EH (cell line): Measurements from ENCODE around the gene SIX4.
"Not testable (repeated sequence)": the region's sequence is repeated elsewhere in the genome, so short reads cannot be mapped to it uniquely, and the experiment has no call there.

Experiments
- DNase-seq: peaks from one replicate; pipeline ENCODE4 v3.0.0-alpha.2; 2015; ENCODE audit warnings: low read depth

Gene SIX4

DNA sequence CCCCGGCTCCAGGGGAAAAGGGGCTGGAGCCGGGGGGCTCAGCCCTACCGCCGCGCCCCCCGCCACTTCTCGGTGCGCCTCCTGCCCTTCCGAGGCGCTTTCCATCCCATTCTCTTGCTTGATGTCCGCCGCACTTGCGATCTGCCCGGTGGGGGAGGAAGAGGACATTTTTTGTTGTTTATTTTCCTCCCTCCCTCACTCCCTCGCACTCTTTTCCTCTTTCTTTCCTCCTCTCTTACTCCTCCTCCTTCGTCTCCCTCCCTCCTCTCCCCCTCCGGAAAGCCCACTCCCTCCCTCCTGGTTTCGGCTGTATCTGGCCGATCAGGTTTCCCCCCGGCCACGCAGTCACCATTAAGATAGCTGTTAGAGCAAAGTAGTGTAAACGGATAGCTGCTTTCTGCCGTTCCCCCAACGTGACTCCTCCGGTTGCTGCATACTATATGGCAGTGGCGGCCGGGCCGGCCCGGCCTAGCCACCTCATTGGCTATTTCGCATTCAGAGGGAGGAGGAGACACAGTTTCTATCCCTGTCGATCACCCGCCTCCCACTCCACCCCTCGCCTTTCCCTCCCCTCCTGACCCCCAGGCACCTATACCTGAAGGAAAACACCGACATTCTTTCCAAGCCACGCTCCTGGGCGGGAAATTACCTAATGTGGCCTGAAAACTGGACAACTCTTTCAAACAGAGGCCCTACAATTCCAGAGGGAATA is at the start of gene SIX4:
Gene SIX4, minus strand, starts transcription at position 445 of the 712 bp plus-strand sequence. Its CDS starts 277 bp downstream, at position 168.
- peak; percentile 90 for DNase-seq

DNA sequence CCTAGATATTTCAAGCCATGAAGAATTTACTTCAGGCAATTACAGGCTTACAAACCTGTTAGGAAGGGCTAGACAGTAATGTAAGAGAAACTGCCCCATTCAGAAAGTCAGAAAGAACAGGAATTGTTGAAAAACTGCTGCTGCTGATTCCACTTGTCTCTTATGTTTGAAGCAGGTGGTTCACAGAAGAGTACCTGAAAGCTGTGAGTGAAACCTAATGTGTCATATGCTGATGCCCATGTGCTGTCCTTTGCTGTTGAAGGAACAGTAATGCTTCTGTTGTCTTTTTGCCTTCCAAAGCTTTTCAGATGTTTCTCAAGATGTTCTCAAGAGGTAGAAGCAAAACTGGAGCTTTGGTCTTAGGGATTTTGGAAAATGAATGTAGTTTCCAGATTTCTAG is 49.4 kb upstream of the SIX4 start:
- no peak for DNase-seq

DNA sequence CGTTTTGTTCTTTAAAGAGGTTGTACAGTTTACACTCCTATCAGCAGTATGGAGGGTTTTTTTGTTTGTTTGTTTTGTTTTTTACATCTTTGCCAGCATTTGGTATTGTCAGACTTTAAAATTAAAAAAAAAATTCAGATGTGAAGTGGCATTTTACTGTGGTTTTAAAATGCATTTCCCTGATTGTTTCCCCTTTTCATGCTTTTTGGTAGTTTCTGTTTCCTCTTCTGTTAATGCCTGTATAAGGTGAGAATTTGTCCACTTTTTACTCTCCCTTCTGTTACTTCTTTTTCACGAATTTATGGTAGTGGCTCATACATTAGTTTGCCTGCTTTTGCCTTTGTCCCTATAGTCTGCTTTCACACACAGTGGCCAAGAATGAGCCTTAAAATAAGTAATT is 47.0 kb upstream of the SIX4 start:
- DNase-seq = no peak

DNA sequence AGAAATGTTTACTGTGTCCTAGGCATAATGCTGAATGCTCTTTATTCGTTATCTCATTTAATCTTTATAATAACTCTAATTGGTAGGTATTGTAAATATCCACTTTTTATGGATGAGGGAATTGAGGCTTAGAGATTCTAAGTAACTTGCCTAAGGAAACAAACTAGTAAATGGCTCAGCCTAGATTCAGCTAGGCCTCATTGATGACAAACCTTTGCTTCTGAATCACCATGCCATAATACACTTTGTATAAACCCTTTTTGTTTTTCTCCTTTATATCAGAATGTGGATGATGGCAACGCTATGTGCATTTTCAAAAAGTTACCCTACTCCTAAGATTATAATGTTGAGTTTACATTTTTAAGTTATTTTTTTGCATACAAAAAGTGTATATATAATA is 44.5 kb upstream of the SIX4 start:
- DNase-seq = peak; percentile 6

DNA sequence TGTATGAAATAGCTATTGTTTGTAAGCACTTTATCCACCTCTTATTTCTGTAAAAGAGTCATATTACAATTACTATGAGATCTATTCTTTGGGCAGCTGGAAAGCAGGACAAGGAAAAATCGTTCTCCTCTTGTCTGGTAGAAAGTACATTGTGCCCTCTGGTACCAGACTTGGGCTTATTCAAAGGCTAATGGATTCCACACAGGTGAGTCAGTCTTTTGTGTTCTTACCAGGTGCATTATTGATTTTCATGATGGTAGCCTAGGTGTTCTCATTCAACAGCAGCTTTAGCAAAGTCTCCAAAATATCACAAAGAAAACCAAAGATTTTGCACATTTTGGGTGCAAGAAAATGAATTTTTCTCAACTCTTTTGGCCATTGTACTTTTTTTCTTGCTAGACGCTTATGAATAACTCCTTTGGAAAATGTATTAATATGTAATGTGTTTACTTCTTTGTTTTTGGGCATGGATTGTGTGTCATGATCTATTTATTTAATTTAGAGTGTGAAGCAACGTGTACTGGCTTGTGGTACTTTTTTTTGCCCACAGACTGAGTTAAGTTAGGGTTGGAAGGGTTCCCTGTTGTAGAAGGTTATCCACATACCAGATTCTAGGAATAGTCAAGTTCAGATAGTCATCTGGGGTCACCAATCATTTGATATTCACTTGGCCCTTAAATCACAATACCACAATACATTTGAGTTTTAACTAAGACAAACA is 36.7 kb upstream of the SIX4 start:
- DNase-seq = no peak

DNA sequence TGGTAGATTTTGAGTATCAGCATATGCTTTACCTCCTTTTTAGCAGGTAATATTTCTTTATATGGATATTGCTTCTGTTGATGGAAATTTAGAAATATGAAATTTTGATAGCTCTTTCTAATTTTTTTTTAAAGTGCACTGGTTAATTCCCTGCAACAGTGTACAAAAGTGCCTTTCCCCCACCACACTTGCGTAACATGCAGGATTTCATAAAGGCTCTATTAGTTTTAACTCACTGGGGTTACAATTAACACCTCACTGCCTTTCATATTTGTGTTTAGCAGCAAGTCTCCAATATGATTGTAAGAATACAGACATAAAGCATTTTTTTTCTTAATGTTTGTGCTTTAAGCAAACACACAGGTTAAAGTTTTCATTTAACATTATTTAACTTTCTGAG is 36.1 kb upstream of the SIX4 start:
- no peak for DNase-seq

DNA sequence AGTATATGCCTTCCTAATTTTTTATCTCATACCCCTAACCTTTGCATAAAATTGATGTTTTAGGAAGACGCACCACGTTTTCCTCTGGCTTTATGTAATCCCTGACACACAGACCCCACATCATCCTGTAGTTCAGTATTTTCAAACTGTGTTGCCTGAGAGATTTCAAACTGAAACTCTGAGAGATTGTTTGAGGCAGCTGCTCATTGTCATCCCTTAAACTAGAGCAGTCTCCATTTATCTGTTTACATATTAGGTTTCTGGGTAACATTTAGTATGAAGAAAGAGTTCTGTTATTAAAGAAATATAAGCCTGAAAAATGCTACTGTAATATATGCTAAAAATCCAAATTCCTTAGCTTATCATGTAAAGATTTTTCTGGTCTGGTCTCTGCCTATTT is 34.7 kb upstream of the SIX4 start:
- DNase-seq = no peak

DNA sequence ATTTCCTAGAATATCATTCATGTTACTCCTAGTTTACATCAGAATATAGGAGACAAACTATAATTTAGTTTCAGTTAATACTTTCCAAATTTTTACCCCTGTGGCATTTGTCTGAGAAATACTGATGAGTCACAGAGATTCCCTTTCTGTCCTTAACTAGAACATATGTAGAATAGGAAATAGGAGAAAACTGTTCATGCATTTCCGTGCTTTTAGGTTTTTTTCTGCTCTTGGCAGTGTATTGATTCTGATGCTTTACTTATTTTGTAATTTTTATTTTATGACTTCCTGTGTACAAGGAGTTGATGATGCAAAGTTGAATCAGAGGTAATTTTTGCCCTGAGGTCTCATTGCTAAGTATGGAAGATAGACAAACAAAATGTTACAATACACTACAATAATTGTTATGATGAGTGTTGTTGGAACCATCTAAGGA is 33.4 kb upstream of the SIX4 start:
- DNase-seq = peak; percentile 69

DNA sequence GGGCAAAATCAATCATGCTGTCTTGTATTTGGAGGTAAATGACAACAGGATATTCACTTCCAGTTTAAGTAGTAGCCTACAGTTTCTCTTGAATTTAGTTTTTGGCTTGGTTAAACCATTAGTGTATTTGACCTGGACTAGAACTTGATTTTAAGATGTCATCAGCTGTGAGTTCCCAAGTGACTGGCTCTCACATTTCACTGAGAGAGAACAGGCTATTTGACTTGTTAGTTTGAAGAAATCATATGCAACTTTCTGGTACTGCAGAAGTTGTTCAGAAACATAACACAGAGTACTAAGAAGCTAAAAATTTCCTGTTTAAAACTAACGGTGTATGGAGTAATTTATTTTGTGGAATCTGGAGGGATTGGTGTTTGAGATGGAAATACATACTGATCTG is 32.7 kb upstream of the SIX4 start:
- peak; percentile 31 for DNase-seq

DNA sequence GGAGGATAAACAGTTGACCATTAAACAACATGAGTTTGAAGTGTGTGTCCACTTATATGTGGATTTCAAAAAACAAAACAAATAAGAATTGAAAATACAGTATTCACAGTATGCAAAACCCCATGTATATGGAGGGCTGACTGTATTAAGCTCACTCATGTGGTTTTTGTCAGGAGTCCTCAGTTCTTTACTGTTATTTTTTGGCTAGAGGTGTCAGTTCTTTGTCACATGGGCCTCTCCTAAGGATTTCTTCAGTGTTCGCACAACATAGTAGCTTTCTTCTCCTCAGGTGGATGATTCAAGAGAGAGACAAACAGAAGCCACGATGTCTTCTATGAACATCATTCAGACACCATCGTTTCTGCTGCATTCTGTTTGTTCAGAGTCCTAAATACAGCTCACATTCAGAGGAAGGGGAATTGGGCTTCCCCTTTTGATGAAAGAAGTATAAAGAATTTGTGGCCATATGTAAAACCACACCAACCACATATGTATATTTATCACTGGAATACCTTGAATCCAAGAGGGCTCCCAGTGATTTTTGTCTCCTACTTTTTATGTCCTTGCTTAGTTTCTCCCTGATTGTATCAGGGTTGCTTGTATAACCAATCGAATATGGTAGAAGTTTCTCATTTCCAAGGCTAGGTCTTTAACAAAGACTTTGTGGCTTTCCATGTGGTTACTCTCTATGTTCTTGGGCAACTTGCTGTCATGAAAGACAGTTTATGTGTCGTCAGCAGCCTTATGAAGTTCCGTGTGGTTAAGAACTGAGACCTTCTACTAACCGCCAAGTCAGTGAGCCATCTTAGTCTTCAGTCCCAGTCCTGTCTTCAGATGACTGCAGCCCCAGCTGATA is 29.3 kb upstream of the SIX4 start:
- DNase-seq = no peak

DNA sequence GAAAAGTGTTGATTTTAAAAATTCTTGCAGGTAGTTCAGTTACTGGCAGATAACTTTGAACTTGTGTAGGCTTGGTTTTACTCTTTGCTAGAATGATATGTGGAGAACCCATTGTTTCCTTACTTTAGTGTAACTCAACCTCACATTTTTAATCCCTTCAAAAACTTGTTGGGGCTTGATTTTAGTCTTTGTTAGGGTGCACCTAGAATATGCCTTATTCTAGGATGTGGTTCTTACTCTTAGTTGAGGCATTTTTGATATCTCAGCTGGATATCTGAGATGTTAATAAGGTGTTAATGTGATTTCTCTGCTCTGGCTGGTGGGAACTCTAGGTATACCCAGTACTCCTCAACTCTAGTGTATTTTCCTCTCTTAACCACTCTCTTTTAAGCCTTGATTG is 20.4 kb upstream of the SIX4 start:
- no peak for DNase-seq

DNA sequence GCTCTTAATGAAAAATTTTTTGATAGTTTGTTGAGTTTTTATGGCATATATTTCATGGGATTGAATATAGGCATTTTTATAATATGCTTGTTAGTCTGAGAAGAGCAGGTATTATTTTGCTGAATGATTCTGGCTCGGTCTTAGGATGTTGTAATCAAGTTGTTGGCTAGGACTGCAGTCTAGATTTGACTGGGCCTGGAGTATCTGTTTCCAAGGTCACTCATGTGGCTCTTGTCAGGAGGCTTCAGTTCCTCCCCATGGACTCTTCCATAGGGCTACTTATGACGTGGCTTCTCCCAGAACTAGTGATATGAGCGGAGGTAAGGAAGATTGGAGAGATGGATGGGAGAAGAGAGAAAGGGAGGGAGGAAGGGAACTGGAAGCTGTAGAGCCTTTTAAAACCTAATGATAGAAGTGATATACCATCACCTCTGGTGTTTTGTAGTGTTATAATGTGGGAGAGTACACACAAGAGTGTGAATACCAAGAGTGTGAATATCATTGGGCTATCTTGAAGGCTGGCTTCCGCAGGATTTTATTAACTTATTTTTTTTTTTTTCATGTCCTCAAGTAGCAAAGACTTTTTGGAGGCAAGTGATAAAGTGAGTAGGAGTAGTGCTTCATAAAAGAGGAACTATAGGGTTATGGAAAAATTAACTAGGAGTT is 14.8 kb upstream of the SIX4 start:
- no peak for DNase-seq

DNA sequence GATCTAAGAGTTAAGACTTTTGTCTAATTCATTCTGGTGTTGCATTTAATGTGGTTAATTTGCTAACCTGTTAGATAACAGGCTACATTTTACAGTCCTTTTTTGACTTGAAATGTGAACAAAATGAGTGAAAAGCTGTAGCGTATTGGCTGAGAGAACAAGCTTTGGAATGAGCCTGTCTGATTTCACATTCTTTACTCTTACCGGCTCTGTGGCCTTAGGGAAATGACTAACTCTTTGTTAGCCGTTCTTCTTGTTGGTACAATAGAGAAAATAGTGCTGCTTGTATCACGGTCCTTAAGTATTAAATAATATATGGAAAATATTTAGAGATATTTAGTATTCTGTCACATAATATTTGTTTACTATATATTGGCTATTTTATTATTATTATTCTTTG is 12.3 kb upstream of the SIX4 start:
- peak; percentile 82 for DNase-seq

DNA sequence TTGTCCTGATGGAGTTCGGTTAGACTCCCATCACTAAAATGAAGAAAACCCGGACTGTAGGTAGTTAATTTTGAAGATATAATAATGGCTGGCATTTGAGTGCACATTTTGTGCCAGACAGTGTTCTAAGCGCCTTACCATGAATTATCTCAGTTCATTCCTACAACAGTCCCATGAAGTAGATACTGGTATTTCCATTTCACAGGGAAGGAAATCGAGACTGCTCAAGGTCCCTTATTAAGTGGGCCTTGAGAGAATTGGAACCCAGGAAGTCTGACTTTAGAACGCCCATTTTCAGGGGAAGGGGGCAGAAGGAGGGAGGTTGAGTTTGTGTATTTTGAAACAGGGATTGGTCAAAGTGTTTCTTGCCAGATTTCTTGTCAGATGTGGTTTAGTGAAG is 11.3 kb upstream of the SIX4 start:
- no peak for DNase-seq

DNA sequence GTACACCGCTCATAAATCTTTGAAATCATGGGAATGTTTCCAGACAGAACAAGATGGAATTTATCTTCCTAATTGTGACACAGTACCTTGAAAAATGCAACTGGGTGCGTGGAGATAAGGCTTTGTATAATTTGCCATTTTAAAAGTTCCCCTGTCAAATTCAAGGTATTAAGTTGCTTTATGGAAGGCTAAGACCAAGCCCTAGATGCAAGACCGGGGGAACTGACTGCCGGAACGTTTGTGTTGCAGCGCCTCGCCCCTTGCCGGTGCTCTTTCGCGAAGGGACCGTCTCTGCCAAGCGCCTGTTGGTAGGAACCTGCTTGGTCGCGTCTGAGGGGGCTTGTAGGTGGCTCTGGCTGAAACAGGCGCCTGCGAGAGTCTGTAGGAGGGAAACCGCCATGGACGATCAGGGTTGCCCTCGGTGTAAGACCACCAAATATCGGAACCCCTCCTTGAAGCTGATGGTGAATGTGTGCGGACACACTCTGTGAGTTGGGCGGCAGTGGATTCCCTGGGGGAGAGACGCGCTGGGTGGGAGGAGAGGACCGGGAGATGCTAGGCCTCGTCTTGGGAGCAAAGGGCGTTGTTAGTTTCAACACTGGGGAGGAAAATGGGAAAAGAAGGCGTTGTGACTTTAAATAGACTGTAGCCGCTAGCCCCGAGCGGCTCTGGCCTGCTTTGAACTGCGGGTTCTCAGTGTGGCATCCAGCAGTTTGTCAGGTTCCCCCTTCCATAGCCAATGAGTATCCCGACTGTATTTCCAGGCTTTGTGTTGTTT is 10.5 kb upstream of the SIX4 start, which contains the start of gene MNAT1:
Gene MNAT1, plus strand, starts transcription at position 297 of the 778 bp plus-strand sequence. Its CDS starts 102 bp downstream, at position 399.
- DNase-seq = peak; percentile 79

DNA sequence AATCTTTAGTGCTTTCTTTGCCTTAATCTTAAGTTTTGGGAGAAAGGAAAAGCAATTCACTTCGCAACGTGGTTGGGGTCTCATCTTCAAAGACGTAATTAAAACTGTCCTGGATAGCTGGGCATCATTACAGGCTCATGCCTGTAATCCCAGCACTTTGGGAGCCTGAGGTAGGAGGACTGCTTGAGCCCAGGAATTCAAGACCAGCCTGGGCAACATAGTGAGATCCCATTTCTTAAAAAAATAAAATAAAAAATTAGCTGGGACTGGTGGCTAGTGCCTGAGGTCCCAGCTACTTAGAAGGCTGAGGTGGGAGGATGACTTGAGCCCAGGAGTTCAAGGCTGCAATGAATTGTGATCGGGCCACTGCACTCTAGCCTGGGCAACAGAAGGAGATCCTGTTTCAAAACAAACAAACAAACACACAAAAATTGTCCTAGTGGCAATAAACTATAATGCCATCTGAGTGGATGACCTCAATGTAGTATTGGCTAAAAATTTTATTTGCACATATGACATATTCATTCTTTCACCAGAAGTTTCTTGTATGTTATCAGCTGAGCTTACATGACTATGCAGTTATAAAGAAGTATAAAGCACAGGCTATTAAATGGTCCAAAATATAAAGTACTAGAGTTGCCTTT is 8.8 kb upstream of the SIX4 start:
- DNase-seq = no peak

DNA sequence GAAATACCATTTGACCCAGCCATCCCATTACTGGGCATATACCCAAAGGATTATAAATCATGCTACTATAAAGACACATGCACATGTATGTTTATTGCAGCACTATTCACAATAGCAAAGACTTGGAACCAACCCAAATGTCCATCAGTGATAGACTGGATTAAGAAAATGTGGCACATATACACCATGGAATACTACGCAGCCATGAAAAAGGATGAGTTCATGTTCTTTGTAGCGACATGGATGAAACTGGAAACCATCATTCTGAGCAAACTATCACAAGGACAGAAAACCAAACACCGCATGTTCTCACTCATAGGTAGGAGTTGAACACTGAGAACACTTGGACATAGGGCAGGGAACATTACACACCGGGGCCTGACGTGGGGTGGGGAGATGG is 7.1 kb upstream of the SIX4 start:
- DNase-seq = not testable (repeated sequence)

DNA sequence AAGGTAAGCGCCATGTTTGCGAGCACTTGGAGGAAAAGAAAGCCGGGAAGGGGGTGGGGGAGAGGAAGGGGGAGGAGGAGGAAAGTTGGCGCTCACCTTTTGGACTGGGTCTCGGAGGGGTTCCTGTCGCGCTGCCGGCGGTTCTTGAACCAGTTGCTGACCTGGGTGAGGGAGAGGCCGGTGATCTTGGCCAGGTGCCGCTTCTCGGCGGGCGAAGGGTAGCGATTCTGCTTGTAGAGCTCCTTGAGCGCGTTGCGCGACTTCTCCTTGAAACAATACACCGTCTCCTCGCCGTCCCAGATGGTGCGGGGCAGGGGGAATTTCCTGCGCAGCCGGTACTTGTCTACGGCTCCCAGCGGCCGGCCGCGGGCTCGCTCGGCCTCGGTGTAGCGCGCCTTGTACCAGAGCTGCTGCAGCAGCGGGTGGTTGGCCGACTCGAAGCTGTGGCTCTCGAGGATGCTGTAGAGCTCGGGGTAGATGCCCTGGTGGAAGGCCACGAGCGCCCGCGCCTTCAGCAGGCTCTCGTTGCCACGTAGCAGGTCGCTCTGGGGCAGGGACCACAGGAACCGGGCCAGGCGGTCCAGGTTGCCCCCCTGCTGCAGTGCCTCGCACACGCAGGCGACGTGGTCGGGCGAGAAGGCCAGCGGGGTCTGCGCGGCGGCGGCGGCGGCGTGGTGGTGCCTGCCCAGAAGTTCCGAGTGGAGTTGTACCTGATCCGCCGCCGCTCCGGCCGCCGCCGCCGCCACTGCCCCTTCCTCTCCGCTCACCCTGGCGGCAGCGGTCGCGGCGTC is 840 bp downstream of the SIX4 start:
- DNase-seq = peak; percentile 62

DNA sequence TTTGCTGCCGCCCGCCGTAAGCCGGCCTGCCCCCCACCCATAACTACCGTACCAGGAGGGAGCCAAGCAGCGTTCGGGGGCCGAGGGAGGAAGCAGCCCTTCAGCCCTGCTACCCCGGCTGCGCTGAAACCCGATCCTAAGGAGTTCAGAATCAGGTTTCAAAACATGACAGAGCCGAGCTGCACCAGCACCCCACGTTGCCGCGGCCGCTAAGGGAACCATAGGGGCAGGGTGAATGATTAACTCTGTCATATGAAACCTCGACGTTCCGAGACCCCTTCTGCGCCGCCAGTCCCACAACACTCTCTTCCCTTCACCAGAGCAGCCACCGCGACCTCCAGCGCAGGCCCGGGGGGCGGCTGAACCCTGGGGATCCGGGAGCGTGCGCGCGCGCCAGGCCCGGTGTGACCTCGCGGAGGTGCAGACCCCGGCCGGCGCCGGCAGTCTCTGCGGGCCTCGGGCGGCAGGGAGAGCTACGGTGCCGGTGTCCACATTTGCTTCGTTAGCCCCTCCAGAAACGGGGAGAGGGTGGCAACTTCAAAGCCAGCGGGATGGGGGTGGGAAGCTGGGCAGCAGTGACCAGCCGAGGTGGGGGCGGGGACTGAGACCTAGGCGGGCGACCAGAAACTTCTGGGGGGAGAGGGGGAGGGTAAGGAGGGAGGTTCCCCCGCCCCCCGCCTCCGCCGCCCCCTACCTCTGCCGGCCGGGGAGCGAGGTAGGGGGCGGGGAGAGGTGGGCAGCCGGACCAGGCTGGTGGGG is 1.6 kb downstream of the SIX4 start:
- peak; percentile 76 for DNase-seq

DNA sequence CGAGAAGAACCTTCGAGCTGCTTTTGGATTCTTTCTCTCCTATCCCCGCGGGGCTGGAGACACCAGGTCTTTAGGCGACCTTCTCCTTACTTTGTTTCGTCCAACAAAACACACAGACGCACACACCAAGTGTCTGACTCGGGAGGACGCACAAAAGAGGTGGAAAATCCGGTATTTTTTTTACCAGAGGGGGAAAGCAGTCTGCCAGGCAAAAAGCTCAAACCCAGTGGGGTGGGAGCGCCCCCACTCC is 2.1 kb downstream of the SIX4 start:
- DNase-seq = no peak
